Loucy (cell line): ENCODE measurements around the gene TRIM63.

Experiments used
- H2AFZ ChIP-seq: fragments of 200-600 bp; sonication (generic); 2 replicates; pipeline ENCODE4 v1.6.0; 2016; ENCODE audit warnings: antibody characterized with exemption, mild to moderate bottlenecking, low read length, moderate library complexity
- H3F3A ChIP-seq: fragments of 200-600 bp; 2 replicates; pipeline ENCODE4 v1.6.0; 2016; ENCODE audit warnings: antibody characterized with exemption, low read depth, mild to moderate bottlenecking
- H3K27me3 ChIP-seq: fragments of 200-600 bp; sonication (generic); 2 replicates; pipeline ENCODE4 v1.6.1; 2014; ENCODE audit warnings: low read length, mild to moderate bottlenecking; ENCODE audit not compliant: insufficient read depth, poor library complexity, severe bottlenecking
- H3K36me3 ChIP-seq: fragments of 200-600 bp; sonication (generic); 2 replicates; pipeline ENCODE4 v1.6.1; 2016; ENCODE audit warnings: low read length; ENCODE audit not compliant: insufficient read depth
- H3K4me1 ChIP-seq: fragments of 200-600 bp; sonication (generic); 2 replicates; pipeline ENCODE4 v1.5.1; 2014; ENCODE audit warnings: low read length, mild to moderate bottlenecking; ENCODE audit not compliant: insufficient read depth, poor library complexity, severe bottlenecking
- H3K4me2 ChIP-seq: fragments of 200-600 bp; sonication (generic); 2 replicates; pipeline ENCODE4 v1.6.0; 2014; ENCODE audit warnings: antibody characterized with exemption, low read length, low read depth, mild to moderate bottlenecking; ENCODE audit not compliant: poor library complexity, severe bottlenecking
- H3K4me3 ChIP-seq: fragments of 200-600 bp; sonication (generic); 2 replicates; pipeline ENCODE4 v1.5.1; 2014; ENCODE audit warnings: low read length, mild to moderate bottlenecking, mixed read lengths; ENCODE audit not compliant: poor library complexity, severe bottlenecking
- H3K79me2 ChIP-seq: fragments of 200-600 bp; sonication (generic); 2 replicates; pipeline ENCODE4 v1.6.1; 2014; ENCODE audit warnings: low read length; ENCODE audit not compliant: insufficient read depth
- H3K9ac ChIP-seq: fragments of 200-600 bp; sonication (generic); 2 replicates; pipeline ENCODE4 v1.6.0; 2014; ENCODE audit warnings: mild to moderate bottlenecking, low read depth, low read length, moderate library complexity; ENCODE audit not compliant: poor library complexity, severe bottlenecking
- H3K9me2 ChIP-seq: fragments of 200-600 bp; sonication (generic); replicated peaks from 2 replicates; pipeline ENCODE4 v1.6.1; 2016; ENCODE audit warnings: low read depth, low read length, mixed read lengths
- H3K9me3 ChIP-seq: fragments of 200-600 bp; sonication (generic); 2 replicates; pipeline ENCODE4 v1.6.1; 2014; ENCODE audit warnings: mild to moderate bottlenecking, antibody characterized with exemption, low read length, low read depth; ENCODE audit not compliant: insufficient read depth
- H4K20me1 ChIP-seq: fragments of 200-600 bp; sonication (generic); 2 replicates; pipeline ENCODE4 v1.6.0; 2014; ENCODE audit warnings: antibody characterized with exemption, low read length, mild to moderate bottlenecking; ENCODE audit not compliant: insufficient read depth, poor library complexity, severe bottlenecking
- CTCF ChIP-seq: fragments of 200-600 bp; sonication (generic); conservative IDR thresholded peaks from 2 replicates; pipeline ENCODE4 v1.5.1; 2014; ENCODE audit warnings: mild to moderate bottlenecking, antibody characterized with exemption, low read length
- EZH2phosphoT487 ChIP-seq: fragments of 200-600 bp; IDR thresholded peaks from 2 replicates; pipeline ENCODE4 v1.6.1; 2018; ENCODE audit warnings: antibody characterized with exemption, mild to moderate bottlenecking, moderate library complexity, borderline replicate concordance

Gene TRIM63

GRCh38 chr1:26035959-26036755, 31.3 kb downstream of the TRIM63 start:
- H4K20me1 ChIP-seq, result no peaks in the 10 kb centered on the region
- no peaks in the 10 kb centered on the region for H3K36me3 ChIP-seq
- peak overlapping the region; percentile 92 for H3K4me3 ChIP-seq
- H3K4me1 ChIP-seq, result peaks cover 29% of the 10 kb centered on the region
- no peaks in the 10 kb centered on the region for H3K9me3 ChIP-seq
- no peaks in the 10 kb centered on the region for H3K79me2 ChIP-seq
- H3K27me3 ChIP-seq, result peaks cover 8% of the 10 kb centered on the region
- no peak for TF ChIP-seq EZH2phosphoT487
- peak; percentile 96 for TF ChIP-seq CTCF
- peak overlapping the region; percentile 99 for H3K4me2 ChIP-seq
- no peaks in the 10 kb centered on the region for H3K9me2 ChIP-seq
- H3K9ac ChIP-seq, result peak overlapping the region; percentile 81
- peak overlapping the region; percentile 99 for H2AFZ ChIP-seq
- H3F3A ChIP-seq, result no peaks in the 10 kb centered on the region

GRCh38 chr1:26035203-26035958, 32.0 kb downstream of the TRIM63 start:
- Histone ChIP-seq H2AFZ (peak overlapping the region; percentile 99), H3K27me3 (peaks cover 8% of the 10 kb centered on the region), H3K9me3 (no peaks in the 10 kb centered on the region), H3F3A (no peaks in the 10 kb centered on the region), H3K4me2 (peak overlapping the region; percentile 99), H3K79me2 (no peaks in the 10 kb centered on the region), H3K36me3 (no peaks in the 10 kb centered on the region), H3K4me3 (peak overlapping the region; percentile 92), H4K20me1 (no peaks in the 10 kb centered on the region), H3K9ac (peak overlapping the region; percentile 81), H3K9me2 (no peaks in the 10 kb centered on the region), H3K4me1 (peaks cover 29% of the 10 kb centered on the region)
- no peak for TF ChIP-seq EZH2phosphoT487
- peak; percentile 34; the same call in 1 of the 2 replicates for TF ChIP-seq CTCF

GRCh38 chr1:26034504-26035202, 32.8 kb downstream of the TRIM63 start:
- H2AFZ ChIP-seq, result peak overlapping the region; percentile 99
- peaks cover 8% of the 10 kb centered on the region for H3K27me3 ChIP-seq
- no peaks in the 10 kb centered on the region for H3K9me2 ChIP-seq

More at GRCh38 chr1:26034504-26035202, 32.8 kb downstream of the TRIM63 start:
- H3K79me2 ChIP-seq, result no peaks in the 10 kb centered on the region
- H4K20me1 ChIP-seq, result no peaks in the 10 kb centered on the region
- H3K4me3 ChIP-seq, result peak overlapping the region; percentile 92
- no peaks in the 10 kb centered on the region for H3K9me3 ChIP-seq
- no peaks in the 10 kb centered on the region for H3K36me3 ChIP-seq
- H3K4me2 ChIP-seq, result peak overlapping the region; percentile 99
- H3F3A ChIP-seq, result no peaks in the 10 kb centered on the region
- no peak for TF ChIP-seq CTCF
- TF ChIP-seq EZH2phosphoT487, result no peak
- H3K9ac ChIP-seq, result peak overlapping the region; percentile 81
- peaks cover 29% of the 10 kb centered on the region for H3K4me1 ChIP-seq
